SK-N-SH (cell line): ENCODE data around the gene INTS1.

Source experiments
- CTCF ChIP-seq: fragments of 200-600 bp; sonication (generic); IDR thresholded peaks from 2 replicates; pipeline ENCODE4 v1.6.1; 2017; ENCODE audit warnings: antibody characterized with exemption, mild to moderate bottlenecking, moderate library complexity
- EP300 ChIP-seq, 2 experiments: IDR thresholded peaks; 2 replicates each; pipeline versions ENCODE4 v1.4.0 to v1.6.1; 2012; ENCODE audit warnings: borderline replicate concordance in 1 of 2, low read depth in 1 of 2, low read length in 1 of 2
- FOSL2 ChIP-seq: IDR thresholded peaks from 2 replicates; pipeline ENCODE4 v1.4.0; 2012; ENCODE audit warnings: low read depth, mild to moderate bottlenecking, moderate library complexity, borderline replicate concordance
- FOXJ3 ChIP-seq: sonication (generic); formaldehyde crosslinking; IDR thresholded peaks from 2 replicates; pipeline ENCODE4 v1.5.1; 2020; ENCODE audit warnings: mild to moderate bottlenecking, missing genetic modification reagents
- JUND ChIP-seq: IDR thresholded peaks from 2 replicates; pipeline ENCODE4 v1.4.0; 2012
- MEF2A ChIP-seq: IDR thresholded peaks from 2 replicates; pipeline ENCODE4 v1.4.0; 2012; ENCODE audit warnings: low read depth, borderline replicate concordance
- NRF1 ChIP-seq: IDR thresholded peaks from 2 replicates; pipeline ENCODE4 v1.6.1; 2012; ENCODE audit warnings: low read depth, mild to moderate bottlenecking, low read length
- POLR2AphosphoS5 ChIP-seq: IDR thresholded peaks from 2 replicates; pipeline ENCODE4 v1.6.1; 2012; ENCODE audit warnings: low read depth, low read length
- RAD21 ChIP-seq: IDR thresholded peaks from 2 replicates; pipeline ENCODE4 v1.6.1; 2012; ENCODE audit warnings: mild to moderate bottlenecking, low read length
- TAF1 ChIP-seq: IDR thresholded peaks from 2 replicates; pipeline ENCODE4 v1.6.1; 2012; ENCODE audit warnings: low read depth, mild to moderate bottlenecking, low read length, moderate library complexity, borderline replicate concordance
- USF1 ChIP-seq: IDR thresholded peaks from 2 replicates; pipeline ENCODE4 v1.4.0; 2012; ENCODE audit warnings: low read depth, borderline replicate concordance
- USF2 ChIP-seq: fragments of 150-350 bp; IDR thresholded peaks from 2 replicates; pipeline ENCODE4 v1.6.1; 2017; ENCODE audit warnings: antibody characterized with exemption, low read length, low read depth, borderline replicate concordance
- TF ChIP-seq, protein P1 (sequence below): IDR thresholded peaks from 2 replicates; pipeline ENCODE4; 2012

DNA sequence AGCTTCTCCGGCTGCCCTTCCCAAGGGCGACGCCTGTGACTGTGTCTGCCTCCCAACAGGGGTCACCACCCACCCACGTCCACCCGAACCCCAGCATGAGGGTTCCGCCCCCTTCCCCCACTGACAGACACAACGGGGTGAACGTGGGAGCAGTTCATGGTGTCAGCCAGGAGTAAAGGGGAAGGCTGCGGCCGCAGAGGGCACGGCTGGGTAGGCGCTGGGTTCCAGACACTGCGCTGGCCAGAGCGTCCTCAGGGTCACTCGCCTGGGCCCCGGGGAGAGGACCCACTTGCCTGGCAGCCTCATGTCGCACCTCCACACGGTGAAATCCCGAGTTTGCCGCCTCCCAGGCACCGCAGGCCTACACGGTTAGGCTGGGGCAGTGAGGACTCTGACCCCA, 21.1 kb downstream of the INTS1 start:
- TF ChIP-seq CTCF: no peak
- no peak for TF ChIP-seq FOSL2
- no peak for TF ChIP-seq MEF2A
- TF ChIP-seq POLR2AphosphoS5: no peak
- TF ChIP-seq USF1: no peak
- no peak for TF ChIP-seq RAD21
- no peak for TF ChIP-seq USF2
- TF ChIP-seq NRF1: no peak
- TF ChIP-seq, protein P1, sequence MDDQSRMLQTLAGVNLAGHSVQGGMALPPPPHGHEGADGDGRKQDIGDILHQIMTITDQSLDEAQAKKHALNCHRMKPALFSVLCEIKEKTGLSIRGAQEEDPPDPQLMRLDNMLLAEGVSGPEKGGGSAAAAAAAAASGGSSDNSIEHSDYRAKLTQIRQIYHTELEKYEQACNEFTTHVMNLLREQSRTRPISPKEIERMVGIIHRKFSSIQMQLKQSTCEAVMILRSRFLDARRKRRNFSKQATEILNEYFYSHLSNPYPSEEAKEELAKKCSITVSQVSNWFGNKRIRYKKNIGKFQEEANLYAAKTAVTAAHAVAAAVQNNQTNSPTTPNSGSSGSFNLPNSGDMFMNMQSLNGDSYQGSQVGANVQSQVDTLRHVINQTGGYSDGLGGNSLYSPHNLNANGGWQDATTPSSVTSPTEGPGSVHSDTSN: no peak
- no peak for TF ChIP-seq EP300 (IDR thresholded peaks at IDR 0.05; ENCODE audit: borderline replicate concordance in 1 of 2, low read depth in 1 of 2, low read length in 1 of 2)
- no peak for TF ChIP-seq FOXJ3 (CRISPR knock-in tag)
- TF ChIP-seq JUND: no peak
- TF ChIP-seq TAF1: no peak
